HG03442 (cell line): ENCODE results near the gene ATP6V0D1.
"Not testable (repeated sequence)": the region's sequence is repeated elsewhere in the genome, so short reads cannot be mapped to it uniquely, and the experiment has no call there.

Source experiments
- ATAC-seq: cut with Tn5 transposase; IDR thresholded peaks from one replicate; pipeline ENCODE4 v1.9.1; 2021; ENCODE audit warnings: mild to moderate bottlenecking, moderate library complexity; ENCODE audit not compliant: unreplicated experiment

Gene ATP6V0D1

GRCh38 chr16:67480833-67481560 is at the start of gene ATP6V0D1:
Gene ATP6V0D1, minus strand, starts transcription at chr16:67481157. Its CDS starts 71 bp downstream, at chr16:67481086.
- peak; percentile 94 for ATAC-seq

- no peak for ATAC-seq
These were observed 49.3 kb upstream of the ATP6V0D1 start for GRCh38 chr16:67530013-67530939.

DNA sequence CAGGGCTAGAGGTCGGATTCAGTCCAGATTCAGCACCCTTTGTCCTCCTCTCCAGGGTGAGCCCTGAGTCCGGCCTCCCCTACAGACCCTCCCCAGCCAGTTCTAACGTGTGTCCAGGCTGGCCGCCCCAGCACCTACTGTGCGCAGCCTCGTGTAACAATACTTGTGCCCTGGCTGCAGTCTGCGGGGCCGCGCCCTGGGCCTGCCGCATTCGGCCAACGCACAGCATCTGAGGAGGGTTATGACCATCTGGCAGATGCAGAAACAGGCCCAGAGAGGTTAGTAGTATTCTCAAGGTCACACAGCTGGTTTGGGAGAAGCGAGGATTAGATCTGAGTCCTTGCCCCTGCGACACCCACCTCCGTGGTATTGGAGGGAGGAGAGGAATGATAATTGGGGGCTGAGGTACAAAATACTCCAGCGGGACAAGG is 48.6 kb upstream of the ATP6V0D1 start:
- ATAC-seq, result no peak

DNA sequence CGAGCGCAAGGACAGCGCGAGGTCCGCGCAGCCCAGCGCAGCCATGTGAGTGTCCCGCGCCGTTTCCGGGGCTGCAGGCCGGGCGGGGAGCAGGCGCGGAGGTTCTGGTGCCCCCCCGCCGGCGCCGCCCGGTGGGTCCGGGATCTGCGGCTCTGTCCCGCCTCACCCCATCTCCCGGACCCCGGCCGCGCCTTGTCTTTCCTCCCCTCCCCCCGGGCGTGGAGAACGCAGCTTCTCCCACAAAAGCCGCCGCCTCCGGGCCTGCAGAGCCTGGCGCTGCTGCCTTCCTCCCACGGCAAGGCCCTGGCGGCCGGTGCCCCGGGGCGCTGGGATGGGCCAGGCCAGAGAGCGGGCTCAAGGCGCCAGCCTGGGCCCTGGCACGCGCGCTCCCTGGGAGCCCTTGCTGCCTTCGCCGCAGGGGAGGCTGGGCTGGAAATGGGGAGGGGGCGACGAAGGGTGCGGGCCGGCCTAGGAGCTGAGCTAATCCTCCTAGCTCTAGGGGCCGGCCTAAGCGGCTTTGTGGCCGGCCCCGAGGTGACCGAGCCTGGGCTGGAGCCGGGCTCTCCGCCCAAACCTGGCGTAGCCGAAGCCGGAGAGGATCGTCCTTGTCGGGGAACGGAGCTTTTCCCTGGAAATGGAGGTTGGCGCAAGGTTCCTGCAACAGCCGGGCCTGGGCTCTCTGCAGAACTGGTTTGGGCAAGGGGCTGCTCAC is 48.1 kb upstream of the ATP6V0D1 start:
- ATAC-seq, result no peak

DNA sequence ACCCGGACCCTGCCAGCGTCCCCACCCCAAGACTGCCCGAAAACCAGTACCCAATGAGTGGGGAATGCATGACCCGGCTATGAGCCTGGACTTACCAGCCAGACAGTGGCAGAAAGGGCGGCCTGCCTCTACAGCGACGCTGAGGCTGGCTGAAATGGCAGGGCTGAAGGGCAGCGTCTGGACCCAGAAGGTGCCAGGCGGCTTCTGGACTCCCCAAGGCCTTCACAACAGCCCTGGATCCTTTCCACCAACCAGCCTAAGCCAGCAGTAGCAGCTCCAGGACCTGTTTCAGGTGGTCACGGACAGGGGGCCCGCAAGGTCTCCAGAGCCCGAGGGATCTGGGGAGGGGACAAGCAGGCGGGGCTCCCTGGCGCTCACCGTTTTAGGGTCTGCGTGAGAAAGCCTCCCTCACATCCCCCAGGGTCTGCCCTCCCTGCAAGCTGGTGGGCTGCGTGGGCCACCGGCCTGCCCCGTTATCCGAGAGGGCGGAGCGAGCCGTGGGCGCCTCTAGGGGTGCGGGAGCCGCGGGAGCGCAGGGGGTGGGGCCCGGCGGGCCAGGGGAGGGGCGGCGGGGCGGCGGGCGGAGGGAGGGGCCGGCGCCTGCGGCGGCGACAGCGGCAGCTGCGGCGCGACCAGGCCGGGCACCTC is 47.4 kb upstream of the ATP6V0D1 start, which contains the start of gene RIPOR1:
RIPOR1 (plus strand) TSS at position 608 of the 648 bp plus-strand sequence. CDS start 9,618 bp downstream, outside the sequence.
- ATAC-seq, result no peak

DNA sequence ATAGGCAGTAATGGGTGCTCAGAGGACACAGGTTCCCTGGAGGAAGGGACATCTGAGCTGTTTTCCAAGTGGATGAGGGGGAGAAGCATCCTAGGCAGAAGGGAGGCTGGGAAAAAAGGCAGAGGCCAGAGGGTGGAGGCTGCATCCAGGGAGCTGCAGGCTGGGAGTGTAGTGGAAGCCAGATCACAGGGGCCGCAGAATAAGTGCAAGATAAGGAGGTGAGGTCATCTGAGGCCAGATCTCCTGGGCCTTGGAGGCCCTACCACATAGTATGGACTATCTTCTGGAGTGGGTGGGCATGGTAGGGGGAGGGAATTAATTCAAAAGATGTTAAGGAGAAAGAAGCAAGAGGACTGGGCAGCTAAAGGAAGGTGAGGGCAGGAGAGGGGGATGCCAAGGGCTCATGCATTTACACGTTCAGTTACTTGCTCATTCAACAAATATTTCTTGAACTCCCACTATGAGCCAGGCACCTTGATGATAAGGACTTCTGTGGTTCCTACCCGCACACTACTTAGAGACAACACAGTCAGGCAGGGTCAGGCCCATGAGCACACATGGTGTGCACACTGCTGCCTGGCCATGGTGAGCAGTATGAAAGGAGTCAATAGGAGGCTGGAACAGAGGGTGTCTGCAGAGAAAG is 45.3 kb upstream of the ATP6V0D1 start:
- no peak for ATAC-seq

- no peak for ATAC-seq
These were observed 44.4 kb upstream of the ATP6V0D1 start for GRCh38 chr16:67525176-67525860.

- peak; percentile 67 for ATAC-seq
These were observed 40.3 kb upstream of the ATP6V0D1 start for GRCh38 chr16:67521095-67521804.

DNA sequence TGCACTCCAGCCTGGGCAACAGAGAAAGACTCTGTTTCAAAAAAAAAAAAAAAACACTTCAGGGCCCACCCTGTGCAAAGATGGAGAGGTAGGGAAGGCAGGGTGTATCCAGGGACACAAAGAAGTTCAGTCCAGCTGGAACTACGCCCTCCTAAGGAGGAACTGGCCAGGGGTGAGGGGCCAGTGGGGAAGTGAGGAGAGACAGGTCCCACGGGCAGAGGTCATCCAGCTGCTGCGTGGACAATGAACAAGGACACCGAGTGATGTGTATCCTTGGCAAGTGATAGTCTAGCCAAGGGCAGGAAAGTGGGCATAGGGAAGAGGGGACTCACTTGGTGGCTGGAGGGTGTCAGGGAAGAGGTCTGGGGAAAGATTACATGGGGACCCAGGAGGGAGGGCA is 38.3 kb upstream of the ATP6V0D1 start:
- ATAC-seq, result no peak

DNA sequence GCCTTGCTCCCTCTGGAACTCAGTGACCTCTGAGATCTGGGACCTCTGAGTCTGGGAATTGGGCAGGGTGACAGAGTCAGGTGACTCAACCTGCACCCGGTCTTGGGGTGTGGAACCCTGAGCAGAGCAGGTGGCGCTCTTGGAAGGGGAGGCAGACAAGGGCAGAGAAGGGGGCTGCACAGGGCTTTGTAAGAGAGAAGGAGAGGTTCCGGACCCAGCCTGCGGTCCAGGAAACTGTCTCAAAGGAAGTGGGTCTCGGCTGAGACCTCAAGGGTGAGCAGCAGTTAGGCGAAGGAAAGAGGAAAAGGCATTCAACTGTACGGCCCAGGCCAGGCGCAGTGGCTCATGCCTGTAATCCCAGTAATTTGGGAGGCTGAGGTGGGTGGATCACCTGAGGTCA is 37.7 kb upstream of the ATP6V0D1 start:
- ATAC-seq, result no peak

GRCh38 chr16:67517661-67518423 is 36.9 kb upstream of the ATP6V0D1 start:
- ATAC-seq, result peak; percentile 32

DNA sequence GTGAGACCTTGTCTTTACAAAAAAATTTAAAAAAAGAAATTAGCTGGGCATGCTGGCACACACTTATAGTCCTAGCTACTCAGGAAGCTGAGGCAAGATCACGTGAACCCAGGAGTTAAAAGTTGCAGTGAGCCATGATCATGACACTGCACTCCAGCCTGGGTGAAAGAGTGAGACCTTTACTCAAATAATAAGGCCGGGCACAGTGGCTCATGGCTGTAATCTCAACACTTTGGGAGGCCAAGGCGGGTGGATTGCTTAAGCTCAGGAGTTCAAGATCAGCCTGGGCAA is 36.1 kb upstream of the ATP6V0D1 start:
- no peak for ATAC-seq

DNA sequence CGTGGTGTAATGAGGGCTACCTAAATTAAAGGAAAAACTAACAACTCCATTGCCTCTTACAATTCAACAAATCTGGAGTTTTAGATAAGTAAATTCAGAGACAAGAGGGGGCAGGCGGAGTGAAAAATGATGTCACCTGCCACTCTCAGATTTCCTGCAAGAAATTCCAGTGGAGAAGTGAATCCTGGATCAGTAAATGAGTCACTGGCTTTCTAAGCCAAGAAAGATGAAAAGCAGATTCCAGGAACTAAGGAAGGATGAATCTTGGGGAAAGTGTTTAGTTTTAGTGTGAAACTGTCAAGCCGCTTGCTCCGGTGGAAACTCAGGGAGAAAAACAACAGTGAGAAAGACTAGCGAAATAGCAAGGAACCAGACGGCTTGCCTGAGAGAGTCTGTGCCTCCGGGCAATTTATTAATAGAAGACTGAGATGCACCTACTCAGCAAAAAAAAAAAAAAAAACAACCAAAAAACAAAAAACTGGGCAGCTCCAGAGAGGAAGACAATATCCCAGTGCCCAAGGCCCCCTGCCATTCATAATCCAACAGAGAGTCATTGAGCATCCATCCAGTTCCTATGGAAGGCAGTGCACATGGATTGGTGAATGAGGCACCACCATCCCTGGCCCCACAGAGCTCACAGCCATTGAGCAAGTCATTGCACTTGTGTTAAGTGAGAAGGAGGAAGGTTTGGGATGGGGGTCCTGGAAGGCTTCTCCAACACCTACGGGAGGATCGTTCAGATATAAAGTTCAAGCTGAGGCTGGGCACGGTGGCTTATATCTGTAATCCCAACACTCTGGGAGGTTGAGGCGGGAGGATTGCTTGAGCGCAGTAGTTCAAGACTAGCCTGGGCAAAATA is 35.6 kb upstream of the ATP6V0D1 start:
- ATAC-seq, result no peak

DNA sequence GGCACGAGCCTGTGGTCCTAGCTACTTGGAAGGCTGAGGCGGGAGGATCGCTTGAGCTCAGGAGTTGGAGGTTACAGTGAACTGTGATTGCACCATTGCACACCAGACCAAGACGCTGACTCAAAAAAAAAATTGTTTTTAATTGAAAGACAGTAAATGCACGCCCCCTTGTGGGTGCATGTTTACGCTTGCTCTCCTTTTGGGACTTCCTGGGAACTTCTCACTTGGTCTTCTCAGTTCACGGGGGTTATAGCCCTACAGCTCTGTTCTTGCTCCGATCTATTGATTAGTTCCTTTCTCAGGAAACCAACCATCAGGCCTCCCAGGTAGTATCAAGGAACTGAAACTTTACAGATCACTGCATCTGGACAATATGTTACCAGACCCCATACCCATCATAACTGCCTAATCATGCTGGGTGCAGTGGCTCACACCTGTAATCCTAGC is 33.4 kb upstream of the ATP6V0D1 start:
- ATAC-seq, result no peak

GRCh38 chr16:67513892-67514291 is 32.9 kb upstream of the ATP6V0D1 start:
- ATAC-seq, result not testable (repeated sequence)

GRCh38 chr16:67509016-67509415 is 28.1 kb upstream of the ATP6V0D1 start:
- no peak for ATAC-seq

DNA sequence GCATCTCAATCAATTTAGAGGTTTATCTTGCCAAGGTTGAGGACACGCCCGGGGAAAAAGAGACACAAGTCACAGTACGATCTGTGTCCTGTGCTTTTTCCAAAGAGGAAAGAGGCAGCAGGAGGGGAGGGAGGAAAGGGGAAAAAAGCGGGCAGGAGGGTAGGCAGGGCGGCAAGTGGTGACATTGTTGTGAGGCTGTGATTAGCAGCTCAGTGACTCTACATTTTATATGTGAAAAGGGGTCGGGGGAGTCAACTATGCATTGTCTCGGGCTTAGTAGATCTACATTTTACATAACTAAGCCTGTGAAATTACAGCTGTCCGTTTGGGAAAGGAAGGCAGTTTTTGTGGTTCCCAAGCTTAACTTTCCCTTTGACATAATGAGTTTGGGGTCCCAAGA is 25.5 kb upstream of the ATP6V0D1 start:
- no peak for ATAC-seq
